ENCODE data around the gene CIDEA.
"Not testable (repeated sequence)": the region's sequence is repeated elsewhere in the genome, so short reads cannot be mapped to it uniquely, and the experiment has no call there.

GRCh38 chr18:12230561-12230960 is 23.6 kb upstream of the CIDEA start:
- not testable (repeated sequence) for TF ChIP-seq CTCF, POLR2A, POLR2AphosphoS5 (IDR thresholded peaks at IDR 0.05)

Data from breast epithelium (tissue), 3 donors.